Bronchial epithelial cell (primary cell): ENCODE data around the gene SDK2. TPM values are rescaled to one million over a fixed set of nuclear protein-coding genes. Genes with fewer than 3 reads are reported as not detected.

Experiments used
- DNase-seq: peaks from one replicate; pipeline ENCODE4 v3.0.0-alpha.2; 2010; ENCODE audit warnings: low read depth
- FAIRE-seq: peaks from 2 replicates; lab custom pipeline; 2011; peaks lifted over from hg19 to GRCh38; lab: Jason Lieb, UNC
- H3K27me3 ChIP-seq: 2 replicates; pipeline ENCODE4 v1.5.1; 2011; ENCODE audit warnings: low read length; ENCODE audit not compliant: control insufficient read depth, insufficient read depth
- H3K36me3 ChIP-seq: 2 replicates; pipeline ENCODE4 v1.5.1; 2011; ENCODE audit warnings: low read length; ENCODE audit not compliant: control insufficient read depth, insufficient read depth
- H3K4me3 ChIP-seq: 2 replicates; pipeline ENCODE4 v1.5.1; 2011; ENCODE audit warnings: mild to moderate bottlenecking, low read depth, low read length, control low read depth
- total RNA-seq: library from RNA; depleted of rRNA; stranded (reverse); fragments of >200 nt; gene quantifications from 2 replicates; pipeline ENCODE4 v1.2.1, GENCODE V29; 2014
- TF ChIP-seq, protein P1 (sequence below): IDR thresholded peaks from 2 replicates; pipeline ENCODE4 v1.5.1; 2011; ENCODE audit warnings: mild to moderate bottlenecking, moderate library complexity, low read length, control low read depth, inconsistent platforms; ENCODE audit not compliant: insufficient read depth, severe bottlenecking

SDK2 gene
- total RNA-seq, 1 donor from 2014 or later = 2.1 TPM

DNA sequence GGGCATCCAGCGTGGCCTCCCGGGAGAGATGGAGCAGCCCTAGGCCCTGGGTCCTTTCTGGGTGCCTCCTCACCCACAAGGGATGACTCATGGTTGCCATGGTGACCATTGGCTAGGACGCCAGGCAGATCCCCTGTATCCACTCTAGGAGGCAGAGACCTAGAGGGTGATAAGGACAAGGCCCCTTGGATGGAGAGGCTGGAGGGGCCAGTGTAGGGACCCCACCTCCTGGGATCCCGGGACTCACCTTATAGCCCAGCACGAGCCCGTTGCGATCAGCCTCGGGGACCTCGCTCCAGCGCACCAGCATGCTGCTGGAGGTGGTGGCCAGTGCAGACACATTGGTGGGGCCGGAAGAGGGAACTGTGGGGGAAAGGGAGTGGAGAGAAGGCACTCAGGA, 250.3 kb downstream of the SDK2 start:
- H3K36me3 ChIP-seq = peaks cover 17% of the 10 kb centered on the region
- TF ChIP-seq, protein P1, sequence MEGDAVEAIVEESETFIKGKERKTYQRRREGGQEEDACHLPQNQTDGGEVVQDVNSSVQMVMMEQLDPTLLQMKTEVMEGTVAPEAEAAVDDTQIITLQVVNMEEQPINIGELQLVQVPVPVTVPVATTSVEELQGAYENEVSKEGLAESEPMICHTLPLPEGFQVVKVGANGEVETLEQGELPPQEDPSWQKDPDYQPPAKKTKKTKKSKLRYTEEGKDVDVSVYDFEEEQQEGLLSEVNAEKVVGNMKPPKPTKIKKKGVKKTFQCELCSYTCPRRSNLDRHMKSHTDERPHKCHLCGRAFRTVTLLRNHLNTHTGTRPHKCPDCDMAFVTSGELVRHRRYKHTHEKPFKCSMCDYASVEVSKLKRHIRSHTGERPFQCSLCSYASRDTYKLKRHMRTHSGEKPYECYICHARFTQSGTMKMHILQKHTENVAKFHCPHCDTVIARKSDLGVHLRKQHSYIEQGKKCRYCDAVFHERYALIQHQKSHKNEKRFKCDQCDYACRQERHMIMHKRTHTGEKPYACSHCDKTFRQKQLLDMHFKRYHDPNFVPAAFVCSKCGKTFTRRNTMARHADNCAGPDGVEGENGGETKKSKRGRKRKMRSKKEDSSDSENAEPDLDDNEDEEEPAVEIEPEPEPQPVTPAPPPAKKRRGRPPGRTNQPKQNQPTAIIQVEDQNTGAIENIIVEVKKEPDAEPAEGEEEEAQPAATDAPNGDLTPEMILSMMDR = no peak
- DNase-seq (peak; percentile 41), FAIRE-seq (no peak)
- no peak overlapping the region for H3K4me3 ChIP-seq
- H3K27me3 ChIP-seq = no peaks in the 10 kb centered on the region

DNA sequence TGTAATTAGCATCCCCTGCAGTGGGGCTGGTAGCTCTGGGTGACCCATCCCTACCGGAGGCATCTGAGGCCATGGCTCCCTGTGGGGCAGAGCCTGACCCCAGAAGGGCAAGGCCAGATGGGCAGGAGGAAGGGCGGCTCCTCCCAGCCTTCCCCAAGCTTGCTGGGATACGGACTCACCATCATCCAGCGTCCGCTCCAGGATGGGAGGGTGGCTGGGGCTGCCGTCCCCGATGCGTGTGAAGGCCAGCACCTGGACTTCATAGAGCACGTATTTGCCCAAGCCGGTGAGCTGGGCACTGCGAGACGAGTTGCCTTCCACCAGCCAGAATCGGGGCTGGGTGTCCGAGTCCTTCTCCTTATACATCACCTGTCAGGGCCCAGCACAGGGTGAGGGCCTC, 250.9 kb downstream of the SDK2 start:
- Histone ChIP-seq H3K4me3 (no peak overlapping the region), H3K36me3 (peaks cover 17% of the 10 kb centered on the region), H3K27me3 (no peaks in the 10 kb centered on the region)
- TF ChIP-seq, protein P1 = no peak
- DNase-seq (no peak), FAIRE-seq (no peak)

DNA sequence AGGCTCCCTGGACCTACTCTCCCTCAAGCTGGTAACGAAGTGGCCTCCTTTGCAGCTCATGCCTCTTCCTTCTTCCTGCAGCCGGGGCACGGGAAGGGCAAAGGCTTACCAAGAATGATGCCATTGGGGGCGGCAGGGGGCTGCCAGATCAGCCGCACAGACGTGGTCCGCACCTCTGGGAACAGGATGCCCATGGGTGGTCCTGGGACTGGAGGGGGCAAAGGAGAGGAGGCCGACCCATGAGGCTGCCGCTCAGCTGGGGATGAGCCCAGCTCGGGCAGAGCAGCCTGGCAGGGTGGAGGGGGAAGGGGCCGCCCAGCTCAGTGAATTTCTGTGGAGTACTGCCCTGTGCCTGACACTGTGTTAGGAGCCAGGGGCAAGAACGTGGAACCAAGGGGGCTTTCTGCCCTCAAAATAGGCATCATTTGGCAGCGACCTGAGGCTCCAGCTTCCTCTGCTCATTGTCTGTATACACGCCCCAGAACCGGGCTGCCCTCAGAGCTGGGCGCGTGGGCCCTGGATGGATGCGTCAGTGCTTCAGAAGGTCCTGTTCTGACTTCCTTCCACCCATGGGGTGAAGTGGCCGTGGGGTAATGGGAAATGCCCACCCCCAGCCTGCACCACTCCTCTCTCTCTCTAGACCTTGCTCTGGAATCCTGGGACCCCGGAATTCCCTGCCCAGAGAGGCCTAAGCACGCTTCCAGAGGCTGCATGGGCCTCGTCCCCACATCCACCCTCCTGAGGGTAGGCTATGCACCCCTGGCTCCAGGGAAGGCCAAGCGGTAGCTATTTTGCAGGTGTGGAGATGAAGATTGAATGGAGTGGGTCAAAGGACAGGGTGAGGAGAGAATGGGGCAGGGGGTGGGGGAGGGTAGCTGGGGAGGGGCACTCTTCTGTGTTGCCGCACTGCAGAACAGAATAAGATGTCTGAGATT, 252.6 kb downstream of the SDK2 start:
- no peaks in the 10 kb centered on the region for H3K27me3 ChIP-seq
- H3K4me3 ChIP-seq = no peak overlapping the region
- TF ChIP-seq, protein P1 = no peak
- H3K36me3 ChIP-seq = peaks cover 13% of the 10 kb centered on the region
- FAIRE-seq = no peak
- DNase-seq = no peak

DNA sequence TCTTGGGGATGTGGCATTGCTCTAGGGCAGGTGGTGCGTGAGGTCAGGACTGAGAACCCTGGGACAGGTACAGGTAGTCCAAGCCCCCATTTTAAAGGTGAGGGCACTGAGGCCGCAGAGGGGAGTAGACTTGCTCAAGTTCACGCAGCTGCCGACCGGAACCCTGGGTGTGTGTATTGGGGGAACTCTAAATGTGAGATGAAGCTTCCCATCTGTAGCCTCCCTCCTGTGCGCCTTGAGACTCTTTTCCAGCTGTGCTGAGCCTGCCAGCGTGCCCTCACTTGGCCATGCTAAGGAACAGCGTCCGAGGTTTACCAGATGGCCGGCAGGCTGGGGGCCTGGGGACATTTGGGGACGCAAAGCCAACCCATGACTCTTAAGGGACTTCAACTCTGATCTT, 253.4 kb downstream of the SDK2 start:
- TF ChIP-seq, protein P1 = no peak
- no peaks in the 10 kb centered on the region for H3K27me3 ChIP-seq
- FAIRE-seq (no peak), DNase-seq (no peak)
- peaks cover 17% of the 10 kb centered on the region for H3K36me3 ChIP-seq
- no peak overlapping the region for H3K4me3 ChIP-seq

DNA sequence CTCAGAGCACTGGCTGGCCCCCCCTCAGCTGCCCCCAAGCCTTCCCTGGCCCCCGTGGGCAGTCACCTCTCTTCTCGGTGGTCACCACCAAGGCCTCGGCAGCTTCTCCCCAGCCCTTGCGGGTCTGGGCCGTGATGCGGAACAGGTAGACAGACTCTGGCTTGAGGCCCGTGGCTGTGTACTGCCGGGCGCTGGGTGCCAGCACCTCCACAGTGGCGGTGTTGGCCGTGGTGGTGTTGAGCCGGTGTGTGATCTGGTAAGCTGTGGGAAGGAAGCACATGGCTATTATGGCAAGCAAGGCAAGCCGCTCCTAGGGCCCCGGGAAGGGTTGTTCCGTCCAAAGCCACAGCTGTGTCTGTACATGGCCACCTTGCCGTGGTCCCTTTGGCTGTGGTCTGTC, 254.0 kb downstream of the SDK2 start:
- peaks cover 23% of the 10 kb centered on the region for H3K36me3 ChIP-seq
- DNase-seq (no peak), FAIRE-seq (no peak)
- TF ChIP-seq, protein P1 = no peak
- no peaks in the 10 kb centered on the region for H3K27me3 ChIP-seq
- no peak overlapping the region for H3K4me3 ChIP-seq
